Measurements from ENCODE around the gene MTURN.
A peak's percentile ranks its signal among the peaks of the same experiment; 100 is the strongest.
"Not testable (repeated sequence)": the region's sequence is repeated elsewhere in the genome, so short reads cannot be mapped to it uniquely, and the experiment has no call there.

MTURN gene

GRCh38 chr7:30134611-30135300, at the start of gene MTURN:
TSS of gene MTURN (plus strand) at chr7:30134986. CDS start at chr7:30135137, 151 bp downstream.
- Mint-ChIP-seq H3K4me3 (peak within 1 kb of the TSS; percentile 89), H3K9me3 (no peaks in the 10 kb centered on the region), H3K27me3 (no peaks in the 10 kb centered on the region), H3K27ac (peak within 1 kb of the TSS; percentile 70), H3K4me1 (peaks cover 11% of the 10 kb centered on the region), H3K36me3 (peaks cover under 1% of the 10 kb centered on the region)
- ATAC-seq: peak; percentile 91

GRCh38 chr7:30086529-30086928, 48.3 kb upstream of the MTURN start:
- no peak for ATAC-seq
- H3K27me3 Mint-ChIP-seq: no peaks in the 10 kb centered on the region
- H3K4me1 Mint-ChIP-seq: peaks cover 10% of the 10 kb centered on the region
- no peaks in the 10 kb centered on the region for H3K9me3 Mint-ChIP-seq
- H3K4me3 Mint-ChIP-seq: no peak overlapping the region
- peaks cover 8% of the 10 kb centered on the region for H3K36me3 Mint-ChIP-seq
- no peak overlapping the region for H3K27ac Mint-ChIP-seq

- peak overlapping the region; percentile 0 for H3K27ac Mint-ChIP-seq
- ATAC-seq: peak; percentile 55
- H3K4me3 Mint-ChIP-seq: no peak overlapping the region
- H3K36me3 Mint-ChIP-seq: peaks cover 8% of the 10 kb centered on the region
- peaks cover 10% of the 10 kb centered on the region for H3K4me1 Mint-ChIP-seq
- H3K27me3 Mint-ChIP-seq: no peaks in the 10 kb centered on the region
- no peaks in the 10 kb centered on the region for H3K9me3 Mint-ChIP-seq
These were observed 47.4 kb upstream of the MTURN start for GRCh38 chr7:30087371-30087770.

GRCh38 chr7:30088362-30088761, 46.4 kb upstream of the MTURN start:
- Mint-ChIP-seq H3K9me3 (no peaks in the 10 kb centered on the region), H3K4me3 (no peak overlapping the region), H3K27ac (no peak overlapping the region), H3K36me3 (peaks cover 8% of the 10 kb centered on the region), H3K27me3 (no peaks in the 10 kb centered on the region), H3K4me1 (peaks cover 10% of the 10 kb centered on the region)
- no peak for ATAC-seq

- Mint-ChIP-seq H3K27ac (no peak overlapping the region), H3K4me1 (peaks cover 10% of the 10 kb centered on the region), H3K36me3 (peaks cover 8% of the 10 kb centered on the region), H3K27me3 (no peaks in the 10 kb centered on the region), H3K4me3 (no peak overlapping the region), H3K9me3 (no peaks in the 10 kb centered on the region)
- no peak for ATAC-seq
These were observed 44.7 kb upstream of the MTURN start for GRCh38 chr7:30090111-30090510.

- no peak overlapping the region for H3K4me3 Mint-ChIP-seq
- peaks cover 8% of the 10 kb centered on the region for H3K36me3 Mint-ChIP-seq
- H3K27ac Mint-ChIP-seq: no peak overlapping the region
- peaks cover 10% of the 10 kb centered on the region for H3K4me1 Mint-ChIP-seq
- ATAC-seq: no peak
- H3K9me3 Mint-ChIP-seq: no peaks in the 10 kb centered on the region
- H3K27me3 Mint-ChIP-seq: no peaks in the 10 kb centered on the region
These were observed 43.3 kb upstream of the MTURN start for GRCh38 chr7:30091491-30091912.

GRCh38 chr7:30091987-30092386, 42.8 kb upstream of the MTURN start:
- Mint-ChIP-seq H3K4me3 (no peak overlapping the region), H3K9me3 (no peaks in the 10 kb centered on the region), H3K36me3 (peaks cover 10% of the 10 kb centered on the region), H3K4me1 (peaks cover 9% of the 10 kb centered on the region), H3K27me3 (no peaks in the 10 kb centered on the region), H3K27ac (no peak overlapping the region)
- no peak for ATAC-seq

GRCh38 chr7:30093420-30093952, 41.3 kb upstream of the MTURN start:
- ATAC-seq: no peak
- H3K4me3 Mint-ChIP-seq: no peak overlapping the region
- H3K27me3 Mint-ChIP-seq: no peaks in the 10 kb centered on the region
- H3K9me3 Mint-ChIP-seq: no peaks in the 10 kb centered on the region
- H3K36me3 Mint-ChIP-seq: peaks cover 9% of the 10 kb centered on the region
- no peak overlapping the region for H3K27ac Mint-ChIP-seq
- no peaks in the 10 kb centered on the region for H3K4me1 Mint-ChIP-seq

- H3K4me3 Mint-ChIP-seq, ATAC-seq, H3K27ac Mint-ChIP-seq, H3K36me3 Mint-ChIP-seq, H3K27me3 Mint-ChIP-seq, H3K9me3 Mint-ChIP-seq, H3K4me1 Mint-ChIP-seq: not testable (repeated sequence)
These were observed 36.2 kb upstream of the MTURN start for GRCh38 chr7:30098599-30098998.

GRCh38 chr7:30102281-30102680, 32.5 kb upstream of the MTURN start:
- no peak for ATAC-seq
- Mint-ChIP-seq H3K27me3 (no peaks in the 10 kb centered on the region), H3K4me1 (no peaks in the 10 kb centered on the region), H3K36me3 (peaks cover 4% of the 10 kb centered on the region), H3K27ac (no peak overlapping the region), H3K4me3 (no peak overlapping the region), H3K9me3 (no peaks in the 10 kb centered on the region)

- H3K27me3 Mint-ChIP-seq: no peaks in the 10 kb centered on the region
- H3K36me3 Mint-ChIP-seq: peaks cover 5% of the 10 kb centered on the region
- H3K27ac Mint-ChIP-seq: no peak overlapping the region
- H3K4me3 Mint-ChIP-seq: no peak overlapping the region
- ATAC-seq: no peak
- H3K9me3 Mint-ChIP-seq: no peaks in the 10 kb centered on the region
- H3K4me1 Mint-ChIP-seq: no peaks in the 10 kb centered on the region
These were observed 30.6 kb upstream of the MTURN start for GRCh38 chr7:30104157-30104556.

- Mint-ChIP-seq H3K4me1 (peaks cover 10% of the 10 kb centered on the region), H3K27ac (no peak overlapping the region), H3K9me3 (peaks cover 13% of the 10 kb centered on the region), H3K27me3 (no peaks in the 10 kb centered on the region), H3K4me3 (no peak overlapping the region), H3K36me3 (peaks cover 23% of the 10 kb centered on the region)
- no peak for ATAC-seq
These were observed 22.6 kb upstream of the MTURN start for GRCh38 chr7:30112103-30112713.

- no peak overlapping the region for H3K27ac Mint-ChIP-seq
- no peak overlapping the region for H3K4me3 Mint-ChIP-seq
- H3K27me3 Mint-ChIP-seq: no peaks in the 10 kb centered on the region
- H3K9me3 Mint-ChIP-seq: peaks cover 13% of the 10 kb centered on the region
- no peak for ATAC-seq
- H3K36me3 Mint-ChIP-seq: peaks cover 23% of the 10 kb centered on the region
- H3K4me1 Mint-ChIP-seq: peaks cover 10% of the 10 kb centered on the region
These were observed 21.6 kb upstream of the MTURN start for GRCh38 chr7:30113144-30113543.

- peaks cover 12% of the 10 kb centered on the region for H3K4me1 Mint-ChIP-seq
- H3K27ac Mint-ChIP-seq: no peak overlapping the region
- H3K4me3 Mint-ChIP-seq: no peak overlapping the region
- peaks cover 17% of the 10 kb centered on the region for H3K36me3 Mint-ChIP-seq
- peak; percentile 79 for ATAC-seq
- peaks cover 13% of the 10 kb centered on the region for H3K9me3 Mint-ChIP-seq
- no peaks in the 10 kb centered on the region for H3K27me3 Mint-ChIP-seq
These were observed 20.1 kb upstream of the MTURN start for GRCh38 chr7:30114536-30115238.

GRCh38 chr7:30115709-30116297, 19.0 kb upstream of the MTURN start:
- Mint-ChIP-seq H3K27ac (no peak overlapping the region), H3K4me3 (no peak overlapping the region), H3K4me1 (peaks cover 19% of the 10 kb centered on the region), H3K27me3 (no peaks in the 10 kb centered on the region), H3K36me3 (peaks cover 12% of the 10 kb centered on the region), H3K9me3 (peaks cover 10% of the 10 kb centered on the region)
- no peak for ATAC-seq

All from stimulated activated memory B cell treated with anti-CD40 and anti-IgM and Interleukin-4, amounts not matched to agents 10 μg/mL and 1 μg/mL and 100 μg/mL, for 72 hours (primary cell).